ENCODE data around the gene THEM4.

- TF ChIP-seq CTCF (IDR thresholded peaks at IDR 0.05) = no peak
- TF ChIP-seq EZH2 (IDR thresholded peaks at IDR 0.05; ENCODE audit: borderline replicate concordance, insufficient read depth, low read depth, low read length, poor library complexity, severe bottlenecking) = no peak
Observed at GRCh38 chr1:151918156-151918555, 8.8 kb upstream of the THEM4 start.

Measured in B cell (primary cell).